GM21825 (cell line): Measurements from ENCODE around the gene SCD.

Experiments
- ATAC-seq: cut with Tn5 transposase; IDR thresholded peaks from one replicate; pipeline ENCODE4 v1.9.1; 2021; ENCODE audit warnings: mild to moderate bottlenecking, moderate library complexity; ENCODE audit not compliant: unreplicated experiment

SCD gene

GRCh38 chr10:100339236-100339635, 7.8 kb upstream of the SCD start:
- peak; percentile 58 for ATAC-seq

GRCh38 chr10:100340948-100341847, 5.8 kb upstream of the SCD start:
- no peak for ATAC-seq

- ATAC-seq, result peak; percentile 21
Observed at GRCh38 chr10:100341953-100342626, 4.9 kb upstream of the SCD start.

GRCh38 chr10:100342627-100342972, 4.4 kb upstream of the SCD start:
- ATAC-seq, result no peak

GRCh38 chr10:100344241-100344788, 2.7 kb upstream of the SCD start:
- no peak for ATAC-seq

- ATAC-seq, result no peak
Observed at GRCh38 chr10:100345570-100346330, 1.3 kb upstream of the SCD start.

- peak; percentile 69 for ATAC-seq
Observed at GRCh38 chr10:100346351-100346764, 675 bp upstream of the SCD start.

GRCh38 chr10:100347568-100348195, 649 bp downstream of the SCD start:
- no peak for ATAC-seq

GRCh38 chr10:100348389-100348927, 1.4 kb downstream of the SCD start:
- no peak for ATAC-seq

GRCh38 chr10:100349087-100349486, 2.1 kb downstream of the SCD start:
- ATAC-seq, result no peak

- ATAC-seq, result no peak
Observed at GRCh38 chr10:100349672-100350071, 2.6 kb downstream of the SCD start.

- no peak for ATAC-seq
Observed at GRCh38 chr10:100350914-100351485, 4.0 kb downstream of the SCD start.

GRCh38 chr10:100353770-100354485, 6.9 kb downstream of the SCD start:
- no peak for ATAC-seq

- no peak for ATAC-seq
Observed at GRCh38 chr10:100355086-100355485, 8.1 kb downstream of the SCD start.

GRCh38 chr10:100356067-100357017, 9.3 kb downstream of the SCD start:
- ATAC-seq, result no peak

GRCh38 chr10:100357059-100357858, 10.2 kb downstream of the SCD start:
- ATAC-seq, result no peak

GRCh38 chr10:100359030-100359432, 12.0 kb downstream of the SCD start:
- no peak for ATAC-seq
